ENCODE data around the gene DPPA3. TPM values are rescaled to one million over a fixed set of nuclear protein-coding genes. Genes with fewer than 3 reads are reported as not detected.

The DPPA3 gene
- total and polyA plus RNA-seq, 2 of the 8 experiments (the other 6 are each of a cell fraction or from before 2014, with no cell fraction given), result 0.30 to 1.2 TPM

- no peak overlapping the region for H3K23ac ChIP-seq (ENCODE audit: insufficient read length)
- no peaks in the 10 kb centered on the region for H3K27me3 ChIP-seq (replicated peaks in 1 of 4; ENCODE audit: control insufficient read depth in 3 of 4, extremely low read depth in 1 of 4, insufficient read depth in 3 of 4, low read length in 3 of 4)
- no peak overlapping the region; the same call in 1 of the 2 replicates for H3K18ac ChIP-seq (ENCODE audit: extremely low read depth, low read length)
- CTCF ChIA-PET (ENCODE audit: partially characterized antibody), result interaction anchor here (0.8 to 3.1 kb wide), 8 partner anchors 12 to 105 kb away, joined by 3 to 10 read pairs (median 3); no protein-coding TSS in a partner anchor
- H3K4ac ChIP-seq (replicated peaks; ENCODE audit: insufficient read length, low read depth, low read length), result no peak overlapping the region
- no peaks in the 10 kb centered on the region for H3K36me3 ChIP-seq (ENCODE audit: control insufficient read depth in 2 of 4, insufficient read depth in 4 of 4, low read length in 3 of 4)
- H3K23me2 ChIP-seq (ENCODE audit: low read depth, low read length), result no peaks in the 10 kb centered on the region
- no peak overlapping the region for H3K56ac ChIP-seq (replicated peaks; ENCODE audit: insufficient read length, low read depth, low read length)
- no peak overlapping the region for H3K9ac ChIP-seq (replicated peaks in 1 of 4; ENCODE audit: extremely low read depth in 1 of 4, low read depth in 3 of 4, low read length in 3 of 4)
- no peak overlapping the region for H2AFZ ChIP-seq (ENCODE audit: low read length)
- 0 out of 2 replicates have a peak overlapping the region, but pooled peaks have one; percentile 72 for H2BK15ac ChIP-seq (ENCODE audit: low read length)
- H2BK20ac ChIP-seq (ENCODE audit: low read length), result no peak overlapping the region
- no peaks in the 10 kb centered on the region for H4K20me1 ChIP-seq (replicated peaks in 1 of 2; ENCODE audit: control insufficient read depth in 1 of 2, insufficient read depth in 2 of 2, low read length in 2 of 2)
- no peak overlapping the region for H2BK120ac ChIP-seq (replicated peaks; ENCODE audit: low read depth, low read length)
- TF ChIP-seq SP1 (IDR thresholded peaks at IDR 0.05; ENCODE audit: low read depth, low read length) (no peak), SIN3A (conservative IDR thresholded peaks at IDR 0.05 in 1 of 2, IDR thresholded peaks at IDR 0.05 in 1 of 2; ENCODE audit: low read depth in 1 of 2, low read length in 2 of 2) (no peak)
- no peak overlapping the region for H2AK5ac ChIP-seq (ENCODE audit: low read depth, low read length)
- no peak overlapping the region for H3K4me3 ChIP-seq (ENCODE audit: extremely low read depth in 1 of 4, insufficient read depth in 2 of 4, low read depth in 3 of 4, low read length in 4 of 4)
- H3K4me1 ChIP-seq (replicated peaks in 1 of 4; ENCODE audit: control insufficient read depth in 3 of 4, insufficient read depth in 4 of 4, low read length in 3 of 4), result peaks cover 0 to 3% (median 0%) of the 10 kb centered on the region in 4 experiments; a peak in 1 of 7 replicates
- H3K79me1 ChIP-seq (ENCODE audit: low read depth, low read length), result no peaks in the 10 kb centered on the region
- FAIRE-seq, result no peak
- no peak for DNase-seq (ENCODE audit: low read depth in 1 of 2, low spot score in 2 of 2)
- H2BK12ac ChIP-seq (ENCODE audit: low read depth, low read length), result peak overlapping the region; percentile 35; the same call in 1 of the 2 replicates
- WGBS, 2 experiments (ENCODE audit: extremely low coverage in 1 of 2, insufficient coverage in 1 of 2, insufficient read length in 1 of 2, insufficient replicate concordance in 2 of 2, low coverage in 1 of 2, low lambda C conversion rate in 2 of 2, missing lambda C conversion rate in 1 of 2), result 89% methylated on average over 20 of the region's 20 CpGs; no CpG with 5 or more reads in 1 of the 2 experiments
- H3K9me3 ChIP-seq (ENCODE audit: insufficient read depth in 2 of 2, low read depth in 1 of 2, low read length in 1 of 2), result peaks cover 0 to 3% of the 10 kb centered on the region in 2 experiments; a peak in 1 of 4 replicates
- H3K79me2 ChIP-seq (ENCODE audit: control insufficient read depth in 1 of 2, insufficient read depth in 2 of 2, low read length in 2 of 2), result no peaks in the 10 kb centered on the region
- H4K91ac ChIP-seq (replicated peaks; ENCODE audit: insufficient read length, low read length), result no peak overlapping the region
- no peak overlapping the region for H3K4me2 ChIP-seq (ENCODE audit: insufficient read depth in 1 of 2, low read depth in 2 of 2, low read length in 2 of 2)
- no peak overlapping the region for H2BK5ac ChIP-seq (ENCODE audit: low read depth, low read length)
- H4K8ac ChIP-seq (ENCODE audit: extremely low read depth, insufficient read depth, low read length), result no peak overlapping the region
- H3K14ac ChIP-seq (ENCODE audit: insufficient read length), result no peak overlapping the region
- H4K5ac ChIP-seq (ENCODE audit: insufficient read length, low read depth, low read length), result no peak overlapping the region
- POLR2A ChIA-PET (ENCODE audit: partially characterized antibody), result interaction anchor here (0.5 to 1.5 kb wide), 6 partner anchors 8 to 155 kb away, joined by 3 to 4 read pairs (median 3); no protein-coding TSS in a partner anchor
- no peak overlapping the region; the same call in 1 of the 2 replicates for H3K27ac ChIP-seq (ENCODE audit: low read depth, low read length)
Observed at GRCh38 chr12:7751394-7751793, 40.2 kb downstream of the DPPA3 start.
